Esophagus squamous epithelium (tissue), 4 donors: Measurements from ENCODE around the gene PLCZ1.

Source experiments
- CTCF ChIP-seq, 6 experiments: fragments of 450-650 bp in 4 of 6; fragments of 200-600 bp in 2 of 6; sonication (generic) in 2 of 6; IDR thresholded peaks; one replicate each; pipeline ENCODE4 v1.5.1; 2016 to 2019; ENCODE audit warnings: antibody characterized with exemption in 6 of 6, mild to moderate bottlenecking in 4 of 6, moderate library complexity in 4 of 6
- POLR2A ChIP-seq, 4 donors: fragments of 450-650 bp; IDR thresholded peaks; one replicate each; pipeline ENCODE4 v1.6.1; 2017; ENCODE audit warnings: antibody characterized with exemption in 4 of 4, mild to moderate bottlenecking in 4 of 4, moderate library complexity in 3 of 4

GRCh38 chr12:18700271-18700670, 37.5 kb downstream of the PLCZ1 start:
- no peak for TF ChIP-seq CTCF (IDR thresholded peaks at IDR 0.05)
- TF ChIP-seq POLR2A (IDR thresholded peaks at IDR 0.05) = no peak
